DND-41 (cell line): ENCODE data around the gene MSI2.

Experiments
- CTCF ChIP-seq: IDR thresholded peaks from 2 replicates; pipeline ENCODE4 v1.5.1; 2012; ENCODE audit warnings: borderline replicate concordance, low read length, moderate library complexity, mild to moderate bottlenecking; ENCODE audit not compliant: poor library complexity, severe bottlenecking; ENCODE audit errors: extremely low read depth
- EZH2 ChIP-seq: IDR thresholded peaks from 3 replicates; pipeline ENCODE4 v1.6.1; 2012; ENCODE audit warnings: borderline replicate concordance, low read depth, mild to moderate bottlenecking, moderate library complexity, low read length, inconsistent platforms; ENCODE audit not compliant: severe bottlenecking

- TF ChIP-seq CTCF (no peak), EZH2 (no peak)
Measured at GRCh38 chr17:57551321-57552079, 295.2 kb downstream of the MSI2 start.
